Iris pigment epithelial cell (primary cell): ENCODE data around the gene ACOX3.

ENCODE experiments used
- DNase-seq: peaks from one replicate; pipeline ENCODE4 v3.0.0-alpha.2; 2011; ENCODE audit warnings: low read depth

The ACOX3 gene

GRCh38 chr4:8334786-8335460 lies 105.6 kb downstream of the ACOX3 start:
- DNase-seq, result no peak

- DNase-seq, result no peak
These were observed 106.6 kb downstream of the ACOX3 start for GRCh38 chr4:8333726-8334460.

GRCh38 chr4:8332891-8333331 lies 107.6 kb downstream of the ACOX3 start:
- no peak for DNase-seq

GRCh38 chr4:8332038-8332857 lies 108.3 kb downstream of the ACOX3 start:
- DNase-seq, result no peak

GRCh38 chr4:8331575-8331955 lies 109.0 kb downstream of the ACOX3 start:
- no peak for DNase-seq

- DNase-seq, result no peak
These were observed 109.5 kb downstream of the ACOX3 start for GRCh38 chr4:8330821-8331574.

GRCh38 chr4:8329859-8330761 lies 110.4 kb downstream of the ACOX3 start:
- no peak for DNase-seq

GRCh38 chr4:8329560-8329858 lies 111.0 kb downstream of the ACOX3 start:
- DNase-seq, result no peak

GRCh38 chr4:8328866-8329559 lies 111.5 kb downstream of the ACOX3 start:
- no peak for DNase-seq

GRCh38 chr4:8328456-8328855 lies 112.1 kb downstream of the ACOX3 start:
- no peak for DNase-seq

GRCh38 chr4:8326206-8326605 lies 114.3 kb downstream of the ACOX3 start:
- no peak for DNase-seq

GRCh38 chr4:8325291-8325973 lies 115.1 kb downstream of the ACOX3 start:
- no peak for DNase-seq

GRCh38 chr4:8324640-8325239 lies 115.8 kb downstream of the ACOX3 start:
- DNase-seq, result no peak

GRCh38 chr4:8323947-8324555 lies 116.5 kb downstream of the ACOX3 start:
- DNase-seq, result no peak

GRCh38 chr4:8322794-8323704 lies 117.5 kb downstream of the ACOX3 start:
- DNase-seq, result no peak

- DNase-seq, result no peak
These were observed 118.8 kb downstream of the ACOX3 start for GRCh38 chr4:8321771-8322170.

- no peak for DNase-seq
These were observed 119.3 kb downstream of the ACOX3 start for GRCh38 chr4:8321220-8321619.

- DNase-seq, result no peak
These were observed 120.2 kb downstream of the ACOX3 start for GRCh38 chr4:8320386-8320750.
